ENCODE measurements around the gene ARHGAP12. TPM values are rescaled to one million over a fixed set of nuclear protein-coding genes. Genes with fewer than 3 reads are reported as not detected.

Gene ARHGAP12
- total RNA-seq, 1 donor from 2014 or later: 68.9 TPM

DNA sequence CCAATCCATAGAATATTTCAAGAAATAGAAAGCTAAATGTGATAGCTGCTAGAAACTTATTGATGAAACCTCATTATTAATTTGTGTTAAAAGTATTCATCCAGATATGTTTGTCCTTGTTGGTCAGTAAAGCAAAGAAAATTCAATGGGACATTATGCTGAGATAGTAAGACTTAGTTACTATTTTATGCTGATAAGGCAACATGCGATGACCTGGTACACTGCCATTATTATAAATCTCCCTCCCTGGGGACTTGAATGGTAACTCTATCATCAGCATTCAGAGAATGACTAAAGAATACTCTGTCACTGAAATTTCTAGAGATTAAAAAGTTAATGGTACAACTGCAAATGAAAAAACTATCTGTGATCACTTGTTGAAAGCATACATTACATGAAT, 54.9 kb downstream of the ARHGAP12 start:
- no peak for TF ChIP-seq EZH2 (IDR thresholded peaks at IDR 0.05)
- TF ChIP-seq, protein P1, sequence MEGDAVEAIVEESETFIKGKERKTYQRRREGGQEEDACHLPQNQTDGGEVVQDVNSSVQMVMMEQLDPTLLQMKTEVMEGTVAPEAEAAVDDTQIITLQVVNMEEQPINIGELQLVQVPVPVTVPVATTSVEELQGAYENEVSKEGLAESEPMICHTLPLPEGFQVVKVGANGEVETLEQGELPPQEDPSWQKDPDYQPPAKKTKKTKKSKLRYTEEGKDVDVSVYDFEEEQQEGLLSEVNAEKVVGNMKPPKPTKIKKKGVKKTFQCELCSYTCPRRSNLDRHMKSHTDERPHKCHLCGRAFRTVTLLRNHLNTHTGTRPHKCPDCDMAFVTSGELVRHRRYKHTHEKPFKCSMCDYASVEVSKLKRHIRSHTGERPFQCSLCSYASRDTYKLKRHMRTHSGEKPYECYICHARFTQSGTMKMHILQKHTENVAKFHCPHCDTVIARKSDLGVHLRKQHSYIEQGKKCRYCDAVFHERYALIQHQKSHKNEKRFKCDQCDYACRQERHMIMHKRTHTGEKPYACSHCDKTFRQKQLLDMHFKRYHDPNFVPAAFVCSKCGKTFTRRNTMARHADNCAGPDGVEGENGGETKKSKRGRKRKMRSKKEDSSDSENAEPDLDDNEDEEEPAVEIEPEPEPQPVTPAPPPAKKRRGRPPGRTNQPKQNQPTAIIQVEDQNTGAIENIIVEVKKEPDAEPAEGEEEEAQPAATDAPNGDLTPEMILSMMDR (IDR thresholded peaks at IDR 0.05): no peak
- TF ChIP-seq EZH2phosphoT487 (IDR thresholded peaks at IDR 0.05): no peak
- Histone ChIP-seq H3K36me3 (no peaks in the 10 kb centered on the region), H3F3A (ENCODE audit: low read depth) (no peaks in the 10 kb centered on the region), H3K4me1 (no peaks in the 10 kb centered on the region), H3K27me3 (no peaks in the 10 kb centered on the region), H3K9me3 (ENCODE audit: low read depth) (no peaks in the 10 kb centered on the region), H3K9ac (no peak overlapping the region), H3K4me3 (no peak overlapping the region), H2AFZ (replicated peaks) (no peak overlapping the region), H3K79me2 (ENCODE audit: low read depth) (peaks cover 80% of the 10 kb centered on the region), H3K27ac (no peak overlapping the region), H3K4me2 (no peak overlapping the region), H4K20me1 (ENCODE audit: low read depth) (peaks cover 14% of the 10 kb centered on the region)
- H3K36me3 Mint-ChIP-seq: peaks cover 5% of the 10 kb centered on the region
- H3K9me3 Mint-ChIP-seq: no peaks in the 10 kb centered on the region
- no peak overlapping the region for H3K4me3 Mint-ChIP-seq
- DNase-seq (ENCODE audit: low spot score): no peak
- H3K27me3 Mint-ChIP-seq (ENCODE audit: insufficient read depth, low read depth): no peaks in the 10 kb centered on the region
- H3K27ac Mint-ChIP-seq: no peak overlapping the region
- H3K4me1 Mint-ChIP-seq: peaks cover 7% of the 10 kb centered on the region

GRCh38 chr10:31871266-31872065, 57.2 kb downstream of the ARHGAP12 start:
- H3K36me3 ChIP-seq: no peaks in the 10 kb centered on the region
- no peak overlapping the region for H3K27ac Mint-ChIP-seq
- no peaks in the 10 kb centered on the region for H3K4me1 ChIP-seq
- H4K20me1 ChIP-seq (ENCODE audit: low read depth): peaks cover 14% of the 10 kb centered on the region
- TF ChIP-seq, protein P1 (IDR thresholded peaks at IDR 0.05): no peak
- TF ChIP-seq EZH2 (IDR thresholded peaks at IDR 0.05) (no peak), EZH2phosphoT487 (IDR thresholded peaks at IDR 0.05) (no peak)
- H3K9ac ChIP-seq: no peak overlapping the region
- H2AFZ ChIP-seq (replicated peaks): no peak overlapping the region
- no peaks in the 10 kb centered on the region for H3K27me3 Mint-ChIP-seq (ENCODE audit: insufficient read depth, low read depth)
- no peak overlapping the region for H3K4me2 ChIP-seq
- no peak overlapping the region for H3K27ac ChIP-seq
- no peak overlapping the region for H3K4me3 ChIP-seq
- H3K27me3 ChIP-seq: no peaks in the 10 kb centered on the region
- H3K4me1 Mint-ChIP-seq: peaks cover under 1% of the 10 kb centered on the region
- H3K9me3 Mint-ChIP-seq: no peaks in the 10 kb centered on the region
- no peaks in the 10 kb centered on the region for H3K9me3 ChIP-seq (ENCODE audit: low read depth)
- no peak for DNase-seq (ENCODE audit: low spot score)
- H3K4me3 Mint-ChIP-seq: no peak overlapping the region
- peaks cover 5% of the 10 kb centered on the region for H3K36me3 Mint-ChIP-seq
- H3K79me2 ChIP-seq (ENCODE audit: low read depth): peaks cover 90% of the 10 kb centered on the region
- H3F3A ChIP-seq (ENCODE audit: low read depth): peaks cover under 1% of the 10 kb centered on the region

- Histone ChIP-seq H2AFZ (replicated peaks) (no peak overlapping the region), H3K9ac (no peak overlapping the region), H4K20me1 (ENCODE audit: low read depth) (peaks cover 31% of the 10 kb centered on the region), H3F3A (ENCODE audit: low read depth) (peaks cover 8% of the 10 kb centered on the region), H3K27me3 (no peaks in the 10 kb centered on the region), H3K4me3 (no peak overlapping the region), H3K4me2 (no peak overlapping the region), H3K4me1 (peaks cover 10% of the 10 kb centered on the region), H3K36me3 (no peaks in the 10 kb centered on the region), H3K27ac (no peak overlapping the region), H3K9me3 (ENCODE audit: low read depth) (no peaks in the 10 kb centered on the region), H3K79me2 (ENCODE audit: low read depth) (peaks cover 96% of the 10 kb centered on the region)
- Mint-ChIP-seq H3K4me1 (peaks cover 23% of the 10 kb centered on the region), H3K27ac (no peak overlapping the region), H3K27me3 (ENCODE audit: insufficient read depth, low read depth) (no peaks in the 10 kb centered on the region), H3K4me3 (no peak overlapping the region), H3K9me3 (peaks cover 3% of the 10 kb centered on the region), H3K36me3 (peaks cover 6% of the 10 kb centered on the region)
- TF ChIP-seq, protein P1 (IDR thresholded peaks at IDR 0.05): no peak
- TF ChIP-seq EZH2phosphoT487 (IDR thresholded peaks at IDR 0.05) (no peak), EZH2 (IDR thresholded peaks at IDR 0.05) (no peak)
- no peak for DNase-seq (ENCODE audit: low spot score)
Observed at GRCh38 chr10:31867646-31868045, 61.0 kb downstream of the ARHGAP12 start.

Measured in neural progenitor cell (in vitro differentiated cells).